BE2C (cell line): ENCODE measurements around the gene IFIT1.
A peak's percentile ranks its signal among the peaks of the same experiment; 100 is the strongest.

Experiments
- DNase-seq: peaks from one replicate; pipeline ENCODE4 v3.0.0-alpha.2; 2020
- H3K27me3 ChIP-seq: fragments of 250-450 bp; sonication (Bioruptor Pico); 2 replicates; pipeline ENCODE4 v1.5.1; 2020; ENCODE audit warnings: mild to moderate bottlenecking
- H3K36me3 ChIP-seq: fragments of 250-450 bp; sonication (Bioruptor Pico); 2 replicates; pipeline ENCODE4 v1.5.1; 2020; ENCODE audit warnings: mild to moderate bottlenecking
- H3K4me1 ChIP-seq: fragments of 250-450 bp; sonication (Bioruptor Pico); 2 replicates; pipeline ENCODE4 v1.5.1; 2020
- H3K4me3 ChIP-seq: 2 replicates; pipeline ENCODE4 v1.5.1; 2011; ENCODE audit warnings: low read depth, low read length
- H3K9me3 ChIP-seq: fragments of 250-450 bp; sonication (Bioruptor Pico); 2 replicates; pipeline ENCODE4 v1.5.1; 2020
- CTCF ChIP-seq: IDR thresholded peaks from 2 replicates; pipeline ENCODE4 v1.5.1; 2012; ENCODE audit warnings: mild to moderate bottlenecking, low read depth, low read length

IFIT1 gene

GRCh38 chr10:89413398-89413912 is 21.0 kb downstream of the IFIT1 start:
- TF ChIP-seq CTCF = no peak
- no peaks in the 10 kb centered on the region for H3K9me3 ChIP-seq
- H3K36me3 ChIP-seq = peaks cover 11% of the 10 kb centered on the region; the same call in 1 of the 2 replicates
- H3K4me1 ChIP-seq = no peaks in the 10 kb centered on the region
- no peak for DNase-seq
- H3K27me3 ChIP-seq = no peaks in the 10 kb centered on the region
- H3K4me3 ChIP-seq = peak overlapping the region; percentile 75

- peak; percentile 78 for DNase-seq
- Histone ChIP-seq H3K9me3 (no peaks in the 10 kb centered on the region), H3K4me1 (no peaks in the 10 kb centered on the region), H3K36me3 (peaks cover 11% of the 10 kb centered on the region; the same call in 1 of the 2 replicates), H3K4me3 (peak within 1 kb of the TSS; percentile 75), H3K27me3 (no peaks in the 10 kb centered on the region)
- TF ChIP-seq CTCF = no peak
Observed at GRCh38 chr10:89414146-89414878, 21.9 kb downstream of the IFIT1 start, which contains the start of gene IFIT5. Gene IFIT5, plus strand, starts transcription at chr10:89414568. Its CDS starts 231 bp downstream, at chr10:89414799.

- TF ChIP-seq CTCF = no peak
- H3K4me1 ChIP-seq = no peaks in the 10 kb centered on the region
Observed at GRCh38 chr10:89414879-89415821, 22.7 kb downstream of the IFIT1 start.

GRCh38 chr10:89416465-89416864 is 24.0 kb downstream of the IFIT1 start:
- Histone ChIP-seq H3K4me1 (no peaks in the 10 kb centered on the region), H3K36me3 (peaks cover 18% of the 10 kb centered on the region), H3K27me3 (no peaks in the 10 kb centered on the region), H3K4me3 (no peak overlapping the region), H3K9me3 (no peaks in the 10 kb centered on the region)
- no peak for DNase-seq
- no peak for TF ChIP-seq CTCF

More at GRCh38 chr10:89414879-89415821, 22.7 kb downstream of the IFIT1 start:
- Histone ChIP-seq H3K36me3 (peaks cover 11% of the 10 kb centered on the region; the same call in 1 of the 2 replicates), H3K9me3 (no peaks in the 10 kb centered on the region), H3K27me3 (no peaks in the 10 kb centered on the region), H3K4me3 (peak overlapping the region; percentile 75)
- peak; percentile 51 for DNase-seq

- peaks cover 20% of the 10 kb centered on the region for H3K36me3 ChIP-seq
- H3K4me1 ChIP-seq = no peaks in the 10 kb centered on the region
- peak; percentile 57 for TF ChIP-seq CTCF
- H3K27me3 ChIP-seq = no peaks in the 10 kb centered on the region
- no peak for DNase-seq
- H3K4me3 ChIP-seq = peak overlapping the region; percentile 12; the same call in 1 of the 2 replicates
- no peaks in the 10 kb centered on the region for H3K9me3 ChIP-seq
Observed at GRCh38 chr10:89419548-89419947, 27.1 kb downstream of the IFIT1 start.
